ENCODE measurements around the gene MIPOL1. TPM values are rescaled to one million over a fixed set of nuclear protein-coding genes. Genes with fewer than 3 reads are reported as not detected.

Gene MIPOL1
- total RNA-seq, 2 donors from 2014 or later = 8.6 to 27.0 TPM

GRCh38 chr14:37591311-37591940, 393.7 kb downstream of the MIPOL1 start:
- TF ChIP-seq CTCF (IDR thresholded peaks at IDR 0.05) (no peak), POLR2A (IDR thresholded peaks at IDR 0.05) (no peak)
- no peak for DNase-seq
- Histone ChIP-seq H3K4me1 (peaks cover 30% of the 10 kb centered on the region), H3K27ac (no peak overlapping the region), H3K4me3 (no peak overlapping the region), H3K36me3 (replicated peaks in 1 of 2; ENCODE audit: insufficient read depth in 1 of 2, low read depth in 2 of 2) (no peaks in the 10 kb centered on the region), H3K9me3 (no peaks in the 10 kb centered on the region), H3K27me3 (peaks cover 11 to 28% of the 10 kb centered on the region in 2 donors)
- no peak for ATAC-seq
- intact Hi-C loops (cut with DNase I) = loop anchor here (10.0 kb wide), 1 partner anchor 347 kb away; no protein-coding TSS in a partner anchor
- 46 to 61% methylated on average over 18 to 45 of the region's 45 CpGs for WGBS, 2 donors

- 55 to 60% methylated on average over 47 to 58 of the region's 58 CpGs for WGBS, 2 donors
- Histone ChIP-seq H3K4me1 (peaks cover 30% of the 10 kb centered on the region), H3K4me3 (no peak overlapping the region), H3K9me3 (no peaks in the 10 kb centered on the region), H3K27ac (no peak overlapping the region), H3K27me3 (peaks cover 11 to 28% of the 10 kb centered on the region in 2 donors), H3K36me3 (replicated peaks in 1 of 2; ENCODE audit: insufficient read depth in 1 of 2, low read depth in 2 of 2) (no peaks in the 10 kb centered on the region)
- intact Hi-C loops (cut with DNase I) = loop anchor here (10.0 kb wide), 1 partner anchor 347 kb away; no protein-coding TSS in a partner anchor
- TF ChIP-seq CTCF (IDR thresholded peaks at IDR 0.05) = no peak
- TF ChIP-seq POLR2A (IDR thresholded peaks at IDR 0.05) = no peak
- ATAC-seq (no peak), DNase-seq (no peak)
Observed at GRCh38 chr14:37591941-37592481, 394.3 kb downstream of the MIPOL1 start.

- Histone ChIP-seq H3K4me1 (peaks cover 30% of the 10 kb centered on the region), H3K4me3 (no peak overlapping the region), H3K27ac (no peak overlapping the region), H3K9me3 (no peaks in the 10 kb centered on the region), H3K36me3 (replicated peaks in 1 of 2; ENCODE audit: insufficient read depth in 1 of 2, low read depth in 2 of 2) (no peaks in the 10 kb centered on the region), H3K27me3 (peaks cover 11 to 29% of the 10 kb centered on the region in 2 donors)
- DNase-seq (no peak), ATAC-seq (no peak)
- WGBS, 2 donors = 38 to 60% methylated on average over 32 to 40 of the region's 42 CpGs
- intact Hi-C loops (cut with DNase I) = loop anchor here (10.0 kb wide), 1 partner anchor 348 kb away; no protein-coding TSS in a partner anchor
- TF ChIP-seq POLR2A (IDR thresholded peaks at IDR 0.05) = no peak
- no peak for TF ChIP-seq CTCF (IDR thresholded peaks at IDR 0.05)
Observed at GRCh38 chr14:37592482-37593408, 395.0 kb downstream of the MIPOL1 start.

GRCh38 chr14:37593511-37594237, 395.9 kb downstream of the MIPOL1 start:
- intact Hi-C loops (cut with DNase I) = loop anchor here (10.0 kb wide), 1 partner anchor 349 kb away; no protein-coding TSS in a partner anchor
- no peak overlapping the region for H3K4me3 ChIP-seq

More at GRCh38 chr14:37593511-37594237, 395.9 kb downstream of the MIPOL1 start:
- Histone ChIP-seq H3K27me3 (peaks cover 11 to 32% of the 10 kb centered on the region in 2 donors), H3K36me3 (replicated peaks in 1 of 2; ENCODE audit: insufficient read depth in 1 of 2, low read depth in 2 of 2) (no peaks in the 10 kb centered on the region), H3K27ac (no peak overlapping the region), H3K9me3 (no peaks in the 10 kb centered on the region), H3K4me1 (peaks cover 32% of the 10 kb centered on the region)
- ATAC-seq = no peak
- DNase-seq = no peak
- 33 to 37% methylated on average over 14 of the region's 14 CpGs for WGBS, 2 donors
- TF ChIP-seq POLR2A (IDR thresholded peaks at IDR 0.05) = no peak
- TF ChIP-seq CTCF (IDR thresholded peaks at IDR 0.05) = no peak
